HCT116 (cell line): Measurements from ENCODE around the gene CTDNEP1.

Experiments used
- FOSL1 ChIP-seq: IDR thresholded peaks from 2 replicates; pipeline ENCODE4 v1.6.1; 2012; ENCODE audit warnings: low read depth
- JUND ChIP-seq: IDR thresholded peaks from 2 replicates; pipeline ENCODE4 v1.6.1; 2012
- POLR2A ChIP-seq: IDR thresholded peaks from 2 replicates; pipeline ENCODE4 v1.7.0; 2011; ENCODE audit warnings: borderline replicate concordance; ENCODE audit not compliant: insufficient read depth, insufficient read length; ENCODE audit errors: extremely low read depth
- POLR2AphosphoS5 ChIP-seq: IDR thresholded peaks from 2 replicates; pipeline ENCODE4 v1.6.1; 2011; ENCODE audit warnings: mild to moderate bottlenecking, low read depth, low read length, moderate library complexity
- RAD21 ChIP-seq: IDR thresholded peaks from 2 replicates; pipeline ENCODE4 v1.6.1; 2012; ENCODE audit warnings: low read depth, mild to moderate bottlenecking
- SRF ChIP-seq: IDR thresholded peaks from 2 replicates; pipeline ENCODE4 v1.6.1; 2012; ENCODE audit warnings: low read depth
- TF ChIP-seq, protein P1 (sequence below), 3 experiments: fragments of 200-600 bp in 1 of 3; sonication (generic) in 1 of 3; IDR thresholded peaks in 2 of 3; conservative IDR thresholded peaks in 1 of 3; 2 replicates each; pipeline ENCODE4 v1.5.1; 2012 to 2017; ENCODE audit warnings: low read depth in 2 of 3, low read length in 2 of 3, antibody characterized with exemption in 1 of 3, borderline replicate concordance in 1 of 3, control low read depth in 1 of 3, mild to moderate bottlenecking in 1 of 3, mixed read lengths in 1 of 3, mixed run types in 1 of 3, moderate library complexity in 1 of 3; ENCODE audit not compliant: insufficient read depth in 1 of 3

DNA sequence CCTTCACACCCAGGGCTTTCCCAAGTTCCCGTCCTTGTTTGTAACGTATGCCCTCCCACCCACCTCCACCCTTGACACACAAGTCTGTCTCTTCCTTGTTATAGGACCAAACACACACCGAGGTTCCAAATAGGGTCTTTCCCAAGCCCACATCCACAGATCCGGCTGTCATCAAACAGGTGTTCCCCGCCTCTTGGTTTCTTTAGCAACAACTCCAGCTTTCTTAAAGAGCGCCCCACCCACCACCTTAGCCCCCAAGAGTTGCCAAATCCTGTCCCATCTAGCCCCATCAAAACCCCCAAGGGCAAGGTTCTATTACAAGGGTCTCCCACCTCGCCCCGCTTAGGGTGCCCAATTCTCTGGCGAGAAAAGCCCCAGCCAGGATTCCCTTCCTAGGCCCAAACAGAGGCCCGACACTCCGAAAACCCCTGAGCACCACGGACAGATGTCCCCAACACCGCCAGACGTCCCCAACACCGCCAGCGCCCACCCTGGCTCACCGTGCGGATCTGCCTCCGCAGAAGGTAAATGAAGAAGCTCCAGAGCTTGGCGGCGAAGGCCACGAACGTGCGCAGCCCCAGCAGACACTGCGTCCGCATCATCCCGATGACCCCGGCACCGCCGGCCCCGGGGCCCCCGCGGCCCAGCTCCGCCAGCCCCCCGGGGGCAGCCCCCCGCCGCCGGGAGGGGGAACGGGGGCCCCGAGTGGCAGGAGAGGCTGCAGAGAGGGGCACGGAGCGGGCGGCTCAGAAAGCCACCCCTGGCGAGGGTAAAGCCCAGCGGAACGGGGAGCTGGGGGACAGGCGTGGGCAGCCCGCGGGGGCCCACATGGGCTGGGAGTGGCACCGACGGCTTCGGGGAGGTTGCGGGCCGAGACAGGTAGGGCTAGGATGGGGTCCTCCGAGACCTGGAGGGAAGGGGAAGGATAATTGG is 573 bp downstream of the CTDNEP1 start:
- TF ChIP-seq, protein P1, sequence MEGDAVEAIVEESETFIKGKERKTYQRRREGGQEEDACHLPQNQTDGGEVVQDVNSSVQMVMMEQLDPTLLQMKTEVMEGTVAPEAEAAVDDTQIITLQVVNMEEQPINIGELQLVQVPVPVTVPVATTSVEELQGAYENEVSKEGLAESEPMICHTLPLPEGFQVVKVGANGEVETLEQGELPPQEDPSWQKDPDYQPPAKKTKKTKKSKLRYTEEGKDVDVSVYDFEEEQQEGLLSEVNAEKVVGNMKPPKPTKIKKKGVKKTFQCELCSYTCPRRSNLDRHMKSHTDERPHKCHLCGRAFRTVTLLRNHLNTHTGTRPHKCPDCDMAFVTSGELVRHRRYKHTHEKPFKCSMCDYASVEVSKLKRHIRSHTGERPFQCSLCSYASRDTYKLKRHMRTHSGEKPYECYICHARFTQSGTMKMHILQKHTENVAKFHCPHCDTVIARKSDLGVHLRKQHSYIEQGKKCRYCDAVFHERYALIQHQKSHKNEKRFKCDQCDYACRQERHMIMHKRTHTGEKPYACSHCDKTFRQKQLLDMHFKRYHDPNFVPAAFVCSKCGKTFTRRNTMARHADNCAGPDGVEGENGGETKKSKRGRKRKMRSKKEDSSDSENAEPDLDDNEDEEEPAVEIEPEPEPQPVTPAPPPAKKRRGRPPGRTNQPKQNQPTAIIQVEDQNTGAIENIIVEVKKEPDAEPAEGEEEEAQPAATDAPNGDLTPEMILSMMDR (IDR thresholded peaks at IDR 0.05 in 2 of 3, conservative IDR thresholded peaks at IDR 0.05 in 1 of 3; ENCODE audit: borderline replicate concordance in 1 of 3, insufficient read depth in 1 of 3, low read depth in 2 of 3, low read length in 2 of 3): no peak
- TF ChIP-seq POLR2AphosphoS5 (no peak), JUND (no peak), POLR2A (no peak), SRF (no peak), RAD21 (no peak), FOSL1 (no peak)
